B cell (primary cell): ENCODE measurements around the gene CREB5. TPM values are rescaled to one million over a fixed set of nuclear protein-coding genes. Genes with fewer than 3 reads are reported as not detected.

ENCODE experiments used
- ATAC-seq: fragments of 200-7000 bp; cut with Tn5 transposase; one replicate; pipeline ENCODE4 v1.10.0; 2021; ENCODE audit warnings: low read depth, mild to moderate bottlenecking, moderate number of reproducible peaks, moderate library complexity
- CTCF ChIA-PET: fragments of 350-600 bp; sonication (Branson Sonifier 250); formaldehyde crosslinking; loops from one replicate; lab custom pipeline; 2021; ENCODE audit warnings: antibody characterized with exemption, inconsistent platforms; lab: Charles Lee
- POLR2A ChIA-PET: fragments of 350-600 bp; sonication (Branson Sonifier 250); formaldehyde crosslinking; loops from one replicate; lab custom pipeline; 2021; ENCODE audit warnings: antibody characterized with exemption; lab: Charles Lee
- DNase-seq: peaks from one replicate; pipeline ENCODE4 v3.0.0; 2013
- H2AFZ ChIP-seq: 2 replicates; pipeline ENCODE4 v1.6.1; 2012; ENCODE audit warnings: mild to moderate bottlenecking, low read depth, low read length; ENCODE audit not compliant: insufficient read depth, poor library complexity, severe bottlenecking
- H3K27ac ChIP-seq, 2 donors: 1 replicate in 1 of 2; 2 replicates in 1 of 2; pipeline ENCODE4 v1.5.1; 2012 to 2013; ENCODE audit warnings: low read length in 2 of 2, mild to moderate bottlenecking in 2 of 2, moderate library complexity in 1 of 2
- H3K27me3 ChIP-seq, 4 experiments: fragments of 200-600 bp in 1 of 4; sonication (generic) in 1 of 4; replicated peaks in 1 of 4; 1 replicate in 2 of 4; 2 replicates in 2 of 4; pipeline versions ENCODE4 v1.6.1 to v1.7.0; 2013 to 2016; ENCODE audit warnings: low read length in 3 of 4, mild to moderate bottlenecking in 2 of 4, mixed read lengths in 1 of 4, moderate library complexity in 1 of 4; ENCODE audit not compliant: insufficient read depth in 4 of 4, control insufficient read depth in 3 of 4; ENCODE audit errors: control extremely low read depth in 1 of 4
- H3K36me3 ChIP-seq, 2 experiments: replicated peaks in 1 of 2; 1 replicate in 1 of 2; 2 replicates in 1 of 2; pipeline versions ENCODE4 v1.6.1 to v1.7.1; 2013; ENCODE audit warnings: low read length in 1 of 2; ENCODE audit not compliant: insufficient read depth in 2 of 2, control insufficient read depth in 1 of 2; ENCODE audit errors: control extremely low read depth in 1 of 2, extremely low read depth in 1 of 2
- H3K4me1 ChIP-seq, 2 donors: fragments of 200-600 bp in 1 of 2; sonication (generic) in 1 of 2; 1 replicate in 1 of 2; 2 replicates in 1 of 2; pipeline versions ENCODE4 v1.5.1 to v1.6.1; 2013 to 2017; ENCODE audit warnings: low read length in 2 of 2; ENCODE audit not compliant: control insufficient read depth in 2 of 2, insufficient read depth in 2 of 2
- H3K4me2 ChIP-seq: replicated peaks from 2 replicates; pipeline ENCODE3; 2012; ENCODE audit warnings: mild to moderate bottlenecking, low read depth, low read length; ENCODE audit not compliant: poor library complexity, severe bottlenecking
- H3K4me3 ChIP-seq, 5 experiments: fragments of 200-600 bp in 1 of 5; sonication (generic) in 1 of 5; 1 replicate in 3 of 5; 2 replicates in 2 of 5; pipeline versions ENCODE4 v1.5.1 to v1.7.0; 2011 to 2016; ENCODE audit warnings: low read length in 4 of 5, mild to moderate bottlenecking in 4 of 5, low read depth in 2 of 5, control low read depth in 1 of 5, moderate library complexity in 1 of 5; ENCODE audit not compliant: insufficient read depth in 1 of 5; ENCODE audit errors: control extremely low read depth in 1 of 5, extremely low read depth in 1 of 5
- H3K79me2 ChIP-seq: fragments of 200-600 bp; sonication (generic); one replicate; pipeline ENCODE4 v1.6.0; 2016; ENCODE audit warnings: low read length; ENCODE audit not compliant: control insufficient read depth, insufficient read depth
- H3K9ac ChIP-seq: fragments of 200-600 bp; sonication (generic); 2 replicates; pipeline ENCODE4 v1.6.1; 2017; ENCODE audit warnings: mild to moderate bottlenecking, low read length, moderate library complexity
- H3K9me3 ChIP-seq, 3 donors: one replicate each; pipeline versions ENCODE4 v1.6.1 to v1.7.1; 2013; ENCODE audit warnings: low read length in 2 of 3; ENCODE audit not compliant: control insufficient read depth in 2 of 3, insufficient read depth in 1 of 3; ENCODE audit errors: control extremely low read depth in 1 of 3
- H4K20me1 ChIP-seq: 2 replicates; pipeline ENCODE4 v1.6.0; 2012; ENCODE audit warnings: mild to moderate bottlenecking, low read length; ENCODE audit not compliant: insufficient read depth, control insufficient read depth, poor library complexity, severe bottlenecking
- H3K27ac Mint-ChIP-seq: one replicate; pipeline ENCODE4 v1.8.0; 2021; ENCODE audit warnings: mixed read lengths
- H3K27me3 Mint-ChIP-seq: one replicate; pipeline ENCODE4 v1.8.0; 2021; ENCODE audit warnings: mixed read lengths
- H3K4me1 Mint-ChIP-seq: one replicate; pipeline ENCODE4 v1.8.0; 2021; ENCODE audit warnings: mixed read lengths
- H3K4me3 Mint-ChIP-seq: one replicate; pipeline ENCODE4 v1.8.0; 2021; ENCODE audit warnings: mixed read lengths
- H3K9me3 Mint-ChIP-seq: one replicate; pipeline ENCODE4 v1.8.0; 2022; ENCODE audit warnings: mixed read lengths; ENCODE audit not compliant: insufficient read depth
- EZH2 ChIP-seq: IDR thresholded peaks from 2 replicates; pipeline ENCODE4 v1.6.1; 2012; ENCODE audit warnings: borderline replicate concordance, low read depth, mild to moderate bottlenecking, moderate library complexity, low read length; ENCODE audit not compliant: insufficient read depth, poor library complexity, severe bottlenecking
- WGBS: methylation state at CpG from one replicate; pipeline ENCODE4 v1.1.5; 2013; ENCODE audit warnings: missing lambda C conversion rate; ENCODE audit not compliant: insufficient coverage; 5-methylcytosine and 5-hydroxymethylcytosine counted together
- intact Hi-C: fragments of 100-400 bp; cut with micrococcal nuclease; formaldehyde crosslinking; loops from one replicate; pipeline ENCODE4 v1.10.0; 2022
- polyA plus RNA-seq: library from polyadenylated mRNA; depleted of rRNA; stranded (reverse); fragments of >200 nt; gene quantifications from 2 replicates; pipeline ENCODE4 v1.2.3, GENCODE V29; 2012
- total RNA-seq, 2 donors: library from RNA; stranded (reverse); fragments of 120-200 nt in 1 of 2; gene quantifications; 1 replicate in 1 of 2; 2 replicates in 1 of 2; pipeline versions ENCODE4 v1.2.3 to v1.2.4, GENCODE V29; 2013 to 2022
- TF ChIP-seq, protein P1 (sequence below): fragments of 200-600 bp; IDR thresholded peaks from one replicate; pipeline ENCODE4 v1.8.0; 2022; ENCODE audit warnings: antibody characterized with exemption, mild to moderate bottlenecking

CREB5 gene
- total and polyA plus RNA-seq, 2 donors (not counting 1 experiment from before 2014, with no cell fraction given): 0.05 to 0.95 TPM

DNA sequence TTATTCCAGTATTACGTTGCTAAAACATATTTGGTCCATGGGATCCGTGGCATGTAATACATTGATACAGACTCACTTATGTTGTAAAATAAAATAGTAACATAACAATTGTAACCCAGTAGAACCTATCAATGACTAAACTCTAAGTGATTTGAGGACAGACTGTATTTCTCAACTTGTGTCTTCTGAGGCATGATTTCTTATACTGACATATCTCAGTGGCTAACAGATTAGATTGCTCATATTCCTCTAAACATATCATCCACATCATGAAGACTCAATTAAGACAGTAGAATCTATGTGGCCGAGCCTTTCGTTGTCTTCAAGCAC is 72.3 kb downstream of the CREB5 start:
- no peak overlapping the region for H3K27ac Mint-ChIP-seq
- H3K9me3 Mint-ChIP-seq: no peaks in the 10 kb centered on the region
- ATAC-seq (no peak), DNase-seq (no peak)
- no peaks in the 10 kb centered on the region for H3K27me3 ChIP-seq
- TF ChIP-seq, protein P1, sequence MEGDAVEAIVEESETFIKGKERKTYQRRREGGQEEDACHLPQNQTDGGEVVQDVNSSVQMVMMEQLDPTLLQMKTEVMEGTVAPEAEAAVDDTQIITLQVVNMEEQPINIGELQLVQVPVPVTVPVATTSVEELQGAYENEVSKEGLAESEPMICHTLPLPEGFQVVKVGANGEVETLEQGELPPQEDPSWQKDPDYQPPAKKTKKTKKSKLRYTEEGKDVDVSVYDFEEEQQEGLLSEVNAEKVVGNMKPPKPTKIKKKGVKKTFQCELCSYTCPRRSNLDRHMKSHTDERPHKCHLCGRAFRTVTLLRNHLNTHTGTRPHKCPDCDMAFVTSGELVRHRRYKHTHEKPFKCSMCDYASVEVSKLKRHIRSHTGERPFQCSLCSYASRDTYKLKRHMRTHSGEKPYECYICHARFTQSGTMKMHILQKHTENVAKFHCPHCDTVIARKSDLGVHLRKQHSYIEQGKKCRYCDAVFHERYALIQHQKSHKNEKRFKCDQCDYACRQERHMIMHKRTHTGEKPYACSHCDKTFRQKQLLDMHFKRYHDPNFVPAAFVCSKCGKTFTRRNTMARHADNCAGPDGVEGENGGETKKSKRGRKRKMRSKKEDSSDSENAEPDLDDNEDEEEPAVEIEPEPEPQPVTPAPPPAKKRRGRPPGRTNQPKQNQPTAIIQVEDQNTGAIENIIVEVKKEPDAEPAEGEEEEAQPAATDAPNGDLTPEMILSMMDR: no peak
- no peak for TF ChIP-seq EZH2
- H3K4me3 Mint-ChIP-seq: no peak overlapping the region
- no peak overlapping the region for H3K27ac ChIP-seq
- H3K4me1 ChIP-seq: peaks cover 5 to 8% of the 10 kb centered on the region in 2 donors
- H3K36me3 ChIP-seq: no peaks in the 10 kb centered on the region
- POLR2A ChIA-PET: no interaction called here
- no peak overlapping the region for H3K4me3 ChIP-seq
- peaks cover 17% of the 10 kb centered on the region for H3K4me1 Mint-ChIP-seq
- H3K9me3 ChIP-seq: no peaks in the 10 kb centered on the region
- H3K4me2 ChIP-seq: no peak overlapping the region
- no peaks in the 10 kb centered on the region for H4K20me1 ChIP-seq
- H2AFZ ChIP-seq: no peak overlapping the region
- intact Hi-C loops: no loop called here
- no CpG with 5 or more reads among the region's 4 CpGs for WGBS
- H3K79me2 ChIP-seq: no peaks in the 10 kb centered on the region
- CTCF ChIA-PET: no interaction called here
- no peaks in the 10 kb centered on the region for H3K27me3 Mint-ChIP-seq
- no peak overlapping the region for H3K9ac ChIP-seq

DNA sequence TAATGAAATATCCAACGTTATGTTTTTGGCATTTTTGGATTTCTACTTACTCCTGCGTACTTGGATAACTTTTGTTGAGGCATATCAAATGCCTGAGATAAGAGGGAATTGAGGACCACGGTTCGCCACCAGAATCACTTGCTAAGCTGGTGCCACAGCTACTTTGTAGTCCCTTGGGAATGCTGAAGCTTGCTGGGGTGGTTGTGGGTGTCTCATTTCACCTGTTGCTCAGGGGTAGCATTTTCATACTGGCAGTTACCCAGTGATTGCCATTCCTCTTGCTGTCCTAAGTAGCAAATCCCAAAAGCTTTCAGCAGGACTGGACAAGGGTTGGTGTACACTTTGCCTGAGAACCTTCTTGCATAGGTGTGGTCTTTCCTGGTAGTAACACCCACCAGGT is 75.2 kb downstream of the CREB5 start:
- H3K9ac ChIP-seq: no peak overlapping the region
- Mint-ChIP-seq H3K27me3 (peaks cover 7% of the 10 kb centered on the region), H3K27ac (no peak overlapping the region), H3K4me1 (peaks cover 4% of the 10 kb centered on the region), H3K9me3 (no peaks in the 10 kb centered on the region), H3K4me3 (no peak overlapping the region)
- H4K20me1 ChIP-seq: no peaks in the 10 kb centered on the region
- H3K36me3 ChIP-seq: no peaks in the 10 kb centered on the region
- H3K9me3 ChIP-seq: no peaks in the 10 kb centered on the region
- ATAC-seq (no peak), DNase-seq (no peak)
- 86% methylated on average over 2 of the region's 4 CpGs for WGBS
- CTCF ChIA-PET: no interaction called here
- H3K27me3 ChIP-seq: no peaks in the 10 kb centered on the region
- TF ChIP-seq EZH2: no peak
- TF ChIP-seq, protein P1: no peak
- intact Hi-C loops: no loop called here
- H3K4me1 ChIP-seq: no peaks in the 10 kb centered on the region
- H3K79me2 ChIP-seq: no peaks in the 10 kb centered on the region
- H2AFZ ChIP-seq: no peak overlapping the region
- no peak overlapping the region for H3K27ac ChIP-seq
- POLR2A ChIA-PET: no interaction called here
- H3K4me2 ChIP-seq: no peak overlapping the region
- H3K4me3 ChIP-seq: no peak overlapping the region
